NB4 (cell line): ENCODE data around the gene KIDINS220.

Source experiments
- DNase-seq: peaks from one replicate; pipeline ENCODE4 v3.0.0; 2010; ENCODE audit warnings: low read depth
- H3K4me3 ChIP-seq: one replicate; pipeline ENCODE4 v1.5.1; 2011; ENCODE audit warnings: mild to moderate bottlenecking, low read depth, low read length, moderate library complexity
- CTCF ChIP-seq: IDR thresholded peaks from one replicate; pipeline ENCODE4 v1.5.1; 2012; ENCODE audit warnings: low read depth, low read length
- MAX ChIP-seq: IDR thresholded peaks from 2 replicates; pipeline ENCODE4 v1.6.1; 2011; ENCODE audit warnings: low read depth, low read length
- MYC ChIP-seq: IDR thresholded peaks from 2 replicates; pipeline ENCODE4 v1.6.1; 2011; ENCODE audit warnings: low read depth, low read length
- POLR2A ChIP-seq: IDR thresholded peaks from 2 replicates; pipeline ENCODE4 v1.6.1; 2011; ENCODE audit warnings: mild to moderate bottlenecking; ENCODE audit not compliant: insufficient read length; ENCODE audit errors: extremely low read depth

KIDINS220 gene

GRCh38 chr2:8697190-8697589 is 140.2 kb downstream of the KIDINS220 start:
- no peak for DNase-seq
- TF ChIP-seq MYC (no peak), POLR2A (no peak), CTCF (no peak), MAX (no peak)
- H3K4me3 ChIP-seq: no peak overlapping the region

GRCh38 chr2:8694737-8695136 is 142.7 kb downstream of the KIDINS220 start:
- no peak for TF ChIP-seq MYC
- TF ChIP-seq POLR2A: no peak
- no peak for TF ChIP-seq MAX
- TF ChIP-seq CTCF: no peak
- no peak overlapping the region for H3K4me3 ChIP-seq
- DNase-seq: peak; percentile 46

GRCh38 chr2:8693157-8693821 is 144.1 kb downstream of the KIDINS220 start:
- DNase-seq: peak; percentile 52

GRCh38 chr2:8692783-8693156 is 144.6 kb downstream of the KIDINS220 start:
- no peak for TF ChIP-seq POLR2A
- no peak for TF ChIP-seq MYC
- no peak for TF ChIP-seq MAX
- no peak for TF ChIP-seq CTCF
- DNase-seq: no peak
- H3K4me3 ChIP-seq: no peak overlapping the region

More at GRCh38 chr2:8693157-8693821, 144.1 kb downstream of the KIDINS220 start:
- H3K4me3 ChIP-seq: no peak overlapping the region
- TF ChIP-seq MYC: no peak
- TF ChIP-seq CTCF: peak; percentile 80

- no peak for DNase-seq
- TF ChIP-seq CTCF (no peak), MAX (no peak), POLR2A (no peak), MYC (no peak)
- no peak overlapping the region for H3K4me3 ChIP-seq
Observed at GRCh38 chr2:8691859-8692437, 145.5 kb downstream of the KIDINS220 start.
